ENCODE data around the gene BLACAT1.

- TF ChIP-seq POLR2A (IDR thresholded peaks at IDR 0.05) = no peak
- TF ChIP-seq CTCF (IDR thresholded peaks at IDR 0.05) = no peak
These were observed 41.5 kb upstream of the BLACAT1 start for GRCh38 chr1:205497351-205497750.

Measured in Peyer's patch (tissue), 4 donors.